ENCODE measurements around the gene MAPK8.

MAPK8 gene

GRCh38 chr10:48451969-48452878, 145.7 kb downstream of the MAPK8 start:
- DNase-seq = no peak

- DNase-seq = no peak
Observed at GRCh38 chr10:48452879-48453412, 146.5 kb downstream of the MAPK8 start.

GRCh38 chr10:48453451-48454301, 147.2 kb downstream of the MAPK8 start:
- DNase-seq = no peak

- DNase-seq = no peak
Observed at GRCh38 chr10:48454302-48455054, 148.0 kb downstream of the MAPK8 start.

- no peak for DNase-seq
Observed at GRCh38 chr10:48455055-48455391, 148.5 kb downstream of the MAPK8 start.

- no peak for DNase-seq
Observed at GRCh38 chr10:48455392-48456151, 149.1 kb downstream of the MAPK8 start.

GRCh38 chr10:48456361-48456804, 149.9 kb downstream of the MAPK8 start:
- DNase-seq = no peak

- no peak for DNase-seq
Observed at GRCh38 chr10:48456808-48457761, 150.6 kb downstream of the MAPK8 start.

GRCh38 chr10:48457949-48458661, 151.6 kb downstream of the MAPK8 start:
- DNase-seq = no peak

GRCh38 chr10:48458662-48459048, 152.2 kb downstream of the MAPK8 start:
- no peak for DNase-seq

- DNase-seq = no peak
Observed at GRCh38 chr10:48459270-48460150, 153.0 kb downstream of the MAPK8 start.

GRCh38 chr10:48460182-48460581, 153.7 kb downstream of the MAPK8 start:
- no peak for DNase-seq

GRCh38 chr10:48461623-48462481, 155.4 kb downstream of the MAPK8 start:
- DNase-seq = no peak

GRCh38 chr10:48462482-48463020, 156.1 kb downstream of the MAPK8 start:
- DNase-seq = no peak

- DNase-seq = no peak
Observed at GRCh38 chr10:48463318-48464003, 157.0 kb downstream of the MAPK8 start.

GRCh38 chr10:48464121-48464870, 157.8 kb downstream of the MAPK8 start:
- no peak for DNase-seq
